GM19438 (cell line): ENCODE measurements around the gene CPLX1.

Experiments used
- ATAC-seq: cut with Tn5 transposase; IDR thresholded peaks from one replicate; pipeline ENCODE4 v1.9.1; 2021; ENCODE audit warnings: low read depth; ENCODE audit not compliant: unreplicated experiment

The CPLX1 gene

DNA sequence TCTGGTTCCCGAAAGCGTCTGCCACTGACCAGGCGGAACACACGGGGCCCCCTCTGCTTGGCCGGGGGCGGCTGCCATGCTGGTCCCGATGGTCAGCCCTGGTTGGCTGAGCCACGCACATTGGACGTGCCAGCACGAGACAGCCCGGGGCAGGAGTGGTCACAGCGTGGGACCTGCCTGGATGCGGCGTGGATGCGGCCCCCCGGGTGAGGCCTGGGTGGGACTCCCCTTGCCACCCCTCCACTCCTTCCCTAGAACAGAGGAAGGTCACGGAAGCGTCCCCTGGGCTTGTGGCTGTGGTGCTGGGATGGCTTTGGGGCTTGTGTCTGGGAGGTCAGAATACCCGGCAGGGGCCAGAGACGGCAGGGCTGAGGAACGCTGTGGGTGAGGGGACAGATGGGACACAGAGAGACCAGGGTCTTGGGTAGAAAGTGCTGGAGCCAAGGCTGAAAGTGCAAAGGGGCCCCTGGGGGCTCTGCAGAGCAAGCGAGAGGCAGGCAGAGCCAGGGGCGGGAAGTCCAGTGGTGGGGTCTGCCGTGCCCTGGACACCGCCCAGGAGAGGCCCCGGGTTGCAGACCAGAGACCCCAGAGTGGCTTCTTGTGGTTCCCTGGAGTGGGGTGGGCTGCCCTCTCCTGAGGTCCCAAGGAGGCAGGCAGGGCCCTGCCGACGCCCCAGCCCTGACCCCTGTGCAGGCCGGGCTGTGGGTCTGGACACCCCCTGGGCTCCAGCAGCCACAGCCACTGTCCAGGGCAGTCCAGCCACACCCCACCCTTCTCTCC, 8.6 kb upstream of the CPLX1 start:
- ATAC-seq = no peak

DNA sequence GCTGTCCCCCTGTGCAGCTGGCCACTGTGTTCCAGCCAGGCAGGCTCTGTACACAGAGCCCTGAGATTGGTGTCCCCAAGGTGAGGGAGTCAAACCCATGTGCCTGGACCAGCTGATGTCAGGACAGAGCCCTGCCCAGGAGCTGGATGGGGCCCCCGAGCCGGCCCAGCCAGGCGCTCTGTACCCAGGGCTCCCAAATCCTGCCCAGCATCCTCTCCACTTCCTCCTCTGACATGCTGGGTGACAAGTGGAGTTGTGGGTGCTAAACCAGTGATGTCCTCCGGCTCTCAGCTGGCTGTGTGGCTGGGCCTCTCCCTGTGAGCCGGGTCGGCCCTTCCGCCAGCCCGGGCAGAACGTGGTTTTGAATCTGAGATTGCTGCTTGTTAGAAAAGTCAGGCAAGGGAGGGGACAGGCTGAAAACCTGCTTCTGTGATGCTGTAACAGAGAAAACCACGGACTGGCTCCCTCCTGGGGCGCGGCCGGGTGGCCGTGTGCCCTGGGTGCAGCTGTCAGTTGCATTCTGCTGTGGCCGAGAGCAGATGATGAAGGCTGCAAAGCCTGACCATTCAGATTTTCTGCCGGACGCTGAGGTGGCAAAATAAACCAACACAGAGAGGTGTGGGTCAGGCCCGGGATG, 7.9 kb upstream of the CPLX1 start:
- ATAC-seq = no peak

DNA sequence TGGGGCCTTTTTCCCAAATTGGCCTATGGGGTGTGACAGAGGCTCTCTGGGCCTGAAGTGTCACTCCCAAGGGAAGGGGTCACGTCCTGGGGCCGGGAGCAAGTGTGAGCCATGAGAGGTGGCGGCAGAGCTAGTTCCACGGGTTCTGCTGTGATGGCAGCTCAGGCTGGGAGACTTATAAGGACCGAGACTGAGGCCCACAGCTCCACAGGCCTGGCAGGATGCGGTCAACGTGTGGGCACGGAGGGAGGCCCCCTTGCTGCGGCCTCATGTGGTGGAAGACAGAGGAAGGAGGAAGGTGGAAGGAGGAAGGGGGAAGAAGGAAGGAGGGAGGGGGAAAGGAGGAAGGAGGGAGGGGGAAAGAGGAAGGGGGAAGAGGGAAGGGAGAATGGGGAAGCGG, 7.2 kb upstream of the CPLX1 start:
- no peak for ATAC-seq

DNA sequence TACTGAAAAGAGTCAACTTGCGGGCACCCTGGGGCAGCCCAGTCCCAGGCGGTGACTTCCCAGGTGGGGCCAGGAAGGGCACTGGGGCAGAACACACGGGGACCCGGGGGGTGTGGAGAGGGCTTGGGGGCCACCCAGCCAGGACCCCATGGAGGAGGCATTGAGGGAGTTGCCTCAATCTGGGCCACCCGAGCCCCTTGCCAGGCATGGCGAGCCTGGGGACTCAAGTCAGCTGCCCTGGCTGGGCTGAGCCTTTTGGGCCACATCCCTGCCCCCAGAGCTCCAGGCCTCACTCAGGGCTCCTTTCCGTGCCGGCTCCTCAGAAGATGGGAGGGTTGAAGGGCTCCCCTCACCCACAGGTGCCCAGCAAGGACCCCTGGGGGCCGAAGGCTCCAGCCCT, 6.6 kb upstream of the CPLX1 start:
- no peak for ATAC-seq

DNA sequence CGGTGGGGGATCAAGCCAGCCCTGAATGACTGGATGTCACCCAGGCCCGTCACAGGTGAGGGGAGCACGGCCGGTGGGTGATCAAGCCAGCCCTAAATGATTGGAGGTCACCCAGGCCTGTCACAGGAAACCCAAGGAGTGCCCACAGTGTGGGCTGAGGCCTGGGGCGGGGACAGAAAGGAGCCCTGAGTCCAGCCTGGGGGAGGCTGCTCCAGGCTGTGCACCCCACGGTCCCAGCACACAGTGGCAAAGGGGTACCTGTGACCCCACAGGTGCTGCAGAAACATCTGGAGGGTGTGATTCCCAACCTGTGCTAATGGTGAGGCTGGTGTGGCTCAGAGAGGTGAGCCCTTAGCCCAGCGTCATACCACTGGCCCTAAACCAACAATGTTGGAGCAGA, 6.2 kb upstream of the CPLX1 start:
- no peak for ATAC-seq

DNA sequence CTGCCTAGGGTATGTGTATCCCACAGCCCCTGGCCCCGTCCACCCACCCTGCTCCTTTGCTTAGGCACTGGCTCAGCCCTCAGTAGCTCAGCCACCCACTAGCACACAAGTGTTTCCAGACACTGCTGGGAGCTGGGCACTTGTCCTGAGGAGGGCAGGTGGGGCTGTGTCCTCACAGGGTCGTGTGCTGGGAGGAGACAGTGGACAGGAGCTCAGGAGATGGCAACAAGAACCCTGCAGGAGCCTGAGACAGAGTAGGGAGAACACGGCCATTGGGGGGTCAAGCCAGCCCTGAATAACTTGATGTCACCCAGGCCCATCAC, 5.5 kb upstream of the CPLX1 start:
- ATAC-seq = no peak

DNA sequence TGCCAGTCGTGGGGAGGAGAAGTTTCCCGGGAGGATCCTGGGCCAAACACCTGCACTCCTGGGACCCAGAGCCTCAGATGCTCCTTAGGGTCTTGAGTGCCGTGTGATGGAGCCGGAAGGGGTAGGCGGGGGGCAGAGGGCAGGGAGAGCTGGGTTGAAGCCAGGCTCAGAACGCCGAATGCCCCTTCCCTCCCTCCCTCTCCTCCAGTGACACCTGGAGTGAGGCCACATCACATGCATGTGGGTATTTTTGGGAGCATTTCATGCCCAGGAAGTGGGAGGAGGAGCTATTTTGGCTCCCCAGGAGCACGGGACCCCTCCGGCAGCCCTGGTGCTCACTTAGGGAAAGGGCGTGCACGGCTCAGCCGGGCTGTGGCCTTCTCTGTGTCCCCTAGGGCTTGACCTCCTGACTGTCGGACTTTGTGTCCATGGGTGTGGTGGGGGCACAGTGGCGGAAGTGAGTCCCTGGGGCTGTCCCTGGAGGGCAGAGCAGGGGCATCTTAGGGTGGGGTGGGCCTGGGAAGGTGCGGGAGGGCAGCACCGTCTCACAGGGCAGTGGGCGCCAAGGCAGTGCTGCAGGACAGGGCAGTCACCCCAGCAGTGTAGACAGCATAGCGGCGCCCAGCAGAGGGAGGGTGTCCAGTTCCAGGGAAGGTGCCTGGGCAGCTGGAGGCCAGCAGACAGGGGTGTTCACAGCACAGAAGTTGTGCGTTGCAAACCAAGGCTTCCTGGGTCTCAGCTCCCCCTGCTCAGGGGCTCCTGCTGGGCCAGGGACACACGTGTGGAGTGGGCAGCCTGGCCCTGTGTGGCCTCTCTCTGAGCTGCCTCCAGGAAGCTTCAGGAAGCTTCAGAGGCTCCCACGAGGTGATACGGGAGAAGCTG, 4.9 kb upstream of the CPLX1 start:
- no peak for ATAC-seq

DNA sequence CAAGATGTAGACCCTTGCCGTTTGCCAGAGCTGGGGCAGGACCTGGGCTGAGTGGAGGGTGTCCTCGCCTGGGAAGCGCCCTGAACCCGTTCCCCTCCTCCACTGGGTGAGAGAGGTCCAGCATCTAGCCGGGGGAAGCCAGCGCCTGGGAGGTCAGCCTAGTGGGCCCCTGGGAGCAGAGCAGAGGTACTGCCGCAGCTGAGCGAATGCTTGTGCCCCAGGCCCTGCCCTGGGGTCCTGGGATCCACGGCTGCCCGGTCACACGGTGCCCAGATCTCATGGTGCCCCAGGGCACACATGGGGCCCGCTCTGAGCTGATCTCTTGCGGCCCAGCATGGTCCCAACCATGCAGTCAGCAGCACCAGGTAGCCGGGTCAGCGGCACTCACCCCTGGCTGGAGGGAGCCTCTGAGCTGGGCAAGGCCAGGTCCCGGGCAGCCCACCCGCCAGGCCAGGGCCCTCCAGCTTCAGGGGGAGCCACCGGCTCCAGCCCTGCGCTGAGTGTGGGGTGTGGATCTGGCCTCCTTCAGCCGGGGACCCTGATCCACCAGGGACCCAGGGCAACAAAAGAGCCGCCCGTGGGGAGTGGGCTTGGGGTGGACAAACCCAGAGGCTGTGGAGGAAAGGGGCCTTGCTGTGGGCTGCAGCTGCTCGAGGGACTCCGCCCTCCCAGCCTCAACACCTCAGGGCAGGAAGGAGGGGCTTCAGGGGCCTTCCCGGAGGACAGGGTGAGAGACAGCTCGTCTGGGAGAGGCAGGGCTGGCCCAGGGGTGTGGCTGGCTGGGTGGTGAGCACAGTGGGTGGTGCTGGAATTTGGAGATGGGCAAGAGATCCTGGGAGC, 4.1 kb upstream of the CPLX1 start:
- no peak for ATAC-seq

DNA sequence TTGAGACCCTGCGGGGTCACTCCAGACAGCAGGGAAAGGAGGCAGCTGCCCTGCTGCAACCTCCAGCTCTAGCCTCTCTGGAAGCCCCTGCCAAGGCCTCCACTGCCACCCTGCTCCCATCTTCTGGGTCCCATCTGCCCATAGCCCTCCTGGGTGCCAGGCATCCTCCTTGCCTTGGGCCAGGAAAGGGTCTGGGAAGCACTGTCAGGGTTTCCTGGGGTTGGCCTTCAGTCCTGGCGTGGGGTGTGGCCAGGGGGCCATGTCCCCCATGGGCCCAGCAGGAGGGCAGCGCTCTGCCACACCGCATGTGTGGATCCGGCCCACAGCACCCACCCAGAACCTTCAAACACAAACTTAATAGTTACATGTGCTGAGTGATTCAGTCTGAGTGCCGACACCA, 3.4 kb upstream of the CPLX1 start:
- ATAC-seq = no peak

DNA sequence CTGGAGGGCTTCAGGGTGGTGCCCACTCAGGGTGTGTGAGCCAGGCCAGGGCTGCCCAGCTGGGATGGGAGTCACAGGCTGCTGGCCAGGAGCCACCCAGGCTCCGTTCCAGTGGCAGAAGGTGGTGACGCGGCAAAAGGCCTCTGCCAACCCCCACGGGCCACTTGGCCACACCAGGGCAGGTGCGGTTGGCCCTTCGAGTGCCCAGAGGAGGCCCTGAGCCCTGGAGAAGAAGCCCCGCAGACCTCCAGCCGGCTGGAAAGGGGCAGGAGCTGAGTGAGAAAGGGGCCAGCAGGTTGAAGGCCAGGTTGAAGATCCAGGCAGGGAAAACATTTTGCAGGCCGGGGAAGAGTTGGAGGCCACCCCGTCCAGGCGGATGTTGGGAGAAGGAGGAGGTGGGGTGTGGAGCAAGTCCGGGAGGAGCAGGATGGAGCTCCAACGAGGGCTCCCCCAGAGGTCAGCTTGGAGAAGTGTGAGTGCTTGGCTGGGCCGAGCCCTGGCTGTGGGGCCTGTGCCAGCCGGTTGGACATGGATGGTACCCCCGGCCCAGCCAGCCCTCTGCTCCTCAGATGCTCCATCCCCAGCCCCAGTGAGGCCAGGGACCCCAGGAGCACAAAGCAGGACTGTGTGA, 2.8 kb upstream of the CPLX1 start:
- no peak for ATAC-seq

DNA sequence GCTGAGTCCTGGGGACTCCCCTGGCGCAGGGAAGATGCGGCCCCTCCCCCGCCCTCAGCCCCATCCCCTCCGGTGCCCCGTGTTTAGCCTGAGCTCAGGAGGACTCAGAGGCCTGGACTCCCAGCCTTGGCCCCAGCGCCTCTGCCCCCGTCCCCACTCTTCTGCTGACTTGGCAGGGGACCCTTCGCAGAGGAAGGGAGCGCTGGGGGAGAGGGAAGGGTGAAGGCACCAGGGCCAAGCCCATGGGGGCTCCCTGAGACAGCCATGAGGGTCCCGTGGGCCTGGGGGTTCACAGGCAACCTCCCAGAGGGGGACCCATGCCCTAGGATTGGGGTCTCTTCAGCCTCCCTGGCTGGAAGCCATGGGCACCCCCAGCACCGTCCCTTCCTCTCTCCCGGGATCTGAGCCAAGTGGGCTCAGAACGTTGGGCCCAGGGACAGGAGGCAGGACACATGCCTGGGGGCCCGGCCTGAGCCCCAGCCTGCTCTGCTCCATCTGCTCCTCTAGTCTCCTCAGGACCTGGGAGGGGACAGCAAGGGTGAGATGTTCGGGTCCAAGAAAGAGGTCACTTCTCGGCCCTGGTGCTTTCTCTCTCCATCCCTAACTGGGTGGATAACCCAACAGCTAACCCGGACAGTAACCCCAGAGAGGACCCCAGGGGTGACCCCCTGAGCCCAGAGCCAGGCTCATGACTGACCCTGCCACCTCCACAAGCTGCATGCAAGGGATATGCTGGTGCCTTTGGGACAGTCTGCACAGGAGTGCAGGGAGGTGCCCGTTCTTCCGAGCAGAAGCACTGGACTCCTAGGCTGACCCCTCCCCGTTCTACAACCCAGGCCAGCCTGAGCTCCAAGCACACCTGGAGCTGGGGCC, 1.5 kb upstream of the CPLX1 start:
- no peak for ATAC-seq

DNA sequence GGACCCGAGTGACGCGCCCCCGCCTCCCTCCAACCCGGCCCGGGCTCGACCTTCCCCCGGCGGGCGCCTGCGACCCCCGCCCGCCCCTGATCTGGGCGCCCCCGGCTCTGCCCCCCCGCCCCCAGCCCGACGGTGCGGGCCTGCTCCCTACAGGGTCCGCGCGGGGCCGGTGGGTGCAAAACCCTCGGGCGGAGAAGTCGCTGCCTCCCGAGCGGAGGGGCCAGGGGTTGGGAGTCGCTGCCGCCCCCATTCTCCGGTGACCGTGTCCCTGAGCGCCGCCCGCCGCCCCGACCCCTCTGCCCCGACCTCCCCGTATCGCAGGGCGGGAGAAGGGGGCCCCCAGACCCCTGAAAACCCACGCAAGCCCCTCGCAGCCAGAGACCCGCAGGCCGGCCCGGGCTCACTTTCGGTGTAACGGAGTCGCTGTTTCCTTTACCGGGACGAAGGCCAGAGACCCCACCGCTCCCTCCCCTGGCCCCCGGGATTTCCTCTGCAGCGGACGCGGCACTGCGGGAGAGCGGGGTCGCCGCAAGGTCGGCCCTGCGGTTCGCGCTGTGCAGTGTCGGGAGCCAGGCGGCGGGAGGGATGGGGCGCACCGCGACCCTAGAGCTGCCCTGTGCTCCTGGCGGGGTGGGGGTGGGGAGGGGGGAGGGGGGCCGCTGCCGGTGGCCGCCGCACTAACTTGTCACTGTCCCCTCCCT, 729 bp upstream of the CPLX1 start:
- ATAC-seq = no peak

DNA sequence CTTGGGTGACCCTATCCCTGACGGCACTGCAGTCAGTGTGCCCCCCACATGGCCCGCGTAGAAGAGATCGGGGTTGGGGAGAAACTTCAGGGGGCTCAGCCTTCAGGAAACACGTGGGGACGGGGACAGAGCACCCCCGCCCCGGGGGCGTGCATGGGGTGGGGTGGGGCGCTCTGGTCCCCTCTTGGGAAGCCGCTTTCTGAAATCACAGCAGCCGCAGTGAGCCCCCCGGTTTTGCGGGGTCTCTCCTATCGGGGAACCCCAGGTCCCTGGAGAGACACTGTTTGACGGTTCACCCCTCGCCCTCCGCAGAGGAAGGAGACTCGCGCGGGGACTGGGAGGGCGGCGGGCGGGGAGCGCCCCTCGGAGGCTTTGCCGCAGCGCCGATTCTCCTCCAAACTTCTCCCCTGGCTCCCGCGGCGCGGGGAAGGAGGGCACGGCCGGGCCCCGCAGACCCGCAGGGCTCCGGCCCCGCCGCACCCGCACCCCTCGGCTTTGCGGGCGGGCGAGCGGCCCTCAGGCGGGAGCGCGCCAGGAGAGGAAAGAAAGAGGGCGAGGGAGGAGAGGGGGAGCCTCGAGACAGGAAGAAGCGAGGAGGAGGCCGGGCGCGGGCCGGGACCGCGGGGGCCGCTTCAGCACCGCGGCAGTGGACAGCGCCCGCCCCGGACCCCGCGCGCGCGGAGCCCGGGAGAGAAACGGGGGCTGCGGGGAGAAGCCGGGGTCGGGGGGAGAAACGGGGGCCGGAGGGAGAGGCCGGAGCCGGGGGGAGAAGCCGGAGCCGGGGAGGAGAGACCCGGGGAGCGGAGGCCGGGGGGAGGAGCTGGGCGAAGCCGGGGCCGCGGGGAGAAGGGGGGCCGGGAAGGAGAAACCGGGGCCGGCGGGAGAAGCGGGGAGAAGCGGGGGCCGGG, 612 bp downstream of the CPLX1 start:
- no peak for ATAC-seq

DNA sequence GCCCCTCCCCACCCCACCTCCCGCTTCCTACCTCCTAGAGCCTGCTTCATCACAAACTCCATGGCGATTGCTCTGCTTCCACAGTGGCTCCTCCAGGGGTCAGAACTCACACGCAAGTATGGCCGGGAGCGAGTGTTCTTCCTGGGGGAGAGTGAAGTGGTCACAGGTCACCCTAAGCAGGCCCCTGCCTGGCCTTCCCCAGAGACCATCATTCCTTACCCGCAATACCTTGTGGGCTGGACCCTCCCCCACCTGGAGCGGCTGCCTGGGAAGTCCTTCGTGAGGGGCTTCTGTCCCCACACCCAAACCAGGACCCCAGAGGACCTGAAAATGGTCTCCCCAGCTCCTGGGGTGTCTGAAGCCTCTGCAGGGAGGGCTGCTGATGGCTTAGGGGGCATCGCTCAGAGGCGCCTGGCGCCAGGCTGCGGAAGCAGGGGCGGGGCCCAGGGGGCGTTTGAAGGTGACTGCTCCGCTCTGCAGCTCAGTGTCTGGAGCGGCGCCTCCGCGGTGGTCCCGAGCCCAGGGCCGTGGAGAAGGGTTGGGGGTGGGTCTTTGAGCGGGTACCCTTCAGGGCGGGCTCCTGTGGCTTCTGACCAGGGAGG, 1.4 kb downstream of the CPLX1 start:
- no peak for ATAC-seq

DNA sequence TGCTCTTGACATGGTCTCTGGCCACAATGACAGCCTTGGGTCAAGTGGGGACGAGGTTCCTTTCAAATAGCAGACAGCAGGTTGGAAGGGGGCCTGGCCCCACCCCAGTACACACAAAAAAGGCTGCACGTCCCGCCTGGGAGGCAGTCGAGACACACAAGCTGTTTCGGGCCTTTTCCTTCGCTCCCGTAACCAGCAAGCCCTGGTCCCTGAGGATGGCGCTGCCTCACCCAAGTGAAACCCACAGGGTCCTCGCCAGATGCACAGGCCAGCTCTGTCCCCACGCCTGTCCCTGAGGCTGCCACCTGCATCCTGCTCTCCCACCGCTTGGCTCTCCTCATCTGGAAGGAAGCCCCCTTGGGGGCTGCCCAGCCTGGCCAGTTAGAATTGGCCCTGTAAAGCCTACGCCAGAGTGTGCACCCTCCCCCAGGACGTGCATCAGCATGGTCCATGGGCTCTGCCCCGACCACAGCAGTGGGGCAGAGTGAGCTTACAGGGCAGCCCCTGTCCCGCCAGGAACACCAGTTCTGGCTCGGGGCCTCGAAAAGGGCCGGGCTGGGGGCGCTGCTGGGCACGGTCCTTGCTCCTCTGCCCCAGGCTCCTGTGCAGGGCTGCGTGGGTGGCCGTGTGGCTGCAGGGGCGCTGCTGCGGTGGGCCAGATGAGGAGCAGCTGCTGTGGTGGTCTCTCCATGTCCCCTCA, 2.0 kb downstream of the CPLX1 start:
- no peak for ATAC-seq

DNA sequence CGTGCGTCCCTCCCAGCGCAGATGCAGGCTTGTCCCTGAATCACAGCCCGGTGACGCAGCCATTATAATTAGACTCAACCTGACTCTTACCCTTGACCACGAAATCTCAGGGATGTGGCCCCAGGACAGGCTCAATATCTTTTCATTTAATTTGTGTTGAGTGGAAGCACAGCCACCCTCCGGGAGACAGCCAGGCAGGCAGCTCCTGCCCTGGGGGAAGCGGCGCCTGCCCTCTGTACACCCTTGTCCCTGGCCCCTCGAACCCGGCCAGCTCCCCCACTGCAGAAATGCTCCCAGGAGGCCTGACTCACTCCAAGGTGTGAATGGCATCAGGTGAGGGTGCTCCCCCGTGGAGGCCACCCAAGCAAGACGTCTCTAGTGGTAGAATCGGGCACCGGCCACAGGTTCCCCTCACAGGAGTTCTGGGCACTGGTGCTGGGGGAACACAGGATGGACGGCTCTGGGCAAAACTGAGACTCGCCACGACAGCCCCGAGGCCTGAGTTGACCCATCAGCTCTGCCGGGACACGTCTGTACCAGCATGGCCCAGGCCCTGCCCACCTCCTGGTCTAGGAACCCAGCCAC, 2.7 kb downstream of the CPLX1 start:
- no peak for ATAC-seq
